HL-60 (cell line): ENCODE measurements around the gene EPHB2.

ENCODE experiments used
- CTCF ChIP-seq: IDR thresholded peaks from one replicate; pipeline ENCODE4 v1.5.1; 2011; ENCODE audit warnings: low read length, control low read depth, inconsistent platforms; ENCODE audit not compliant: insufficient read depth
- GABPA ChIP-seq: IDR thresholded peaks from 2 replicates; pipeline ENCODE4 v1.6.1; 2012; ENCODE audit warnings: low read depth
- POLR2AphosphoS5 ChIP-seq: IDR thresholded peaks from 2 replicates; pipeline ENCODE4 v1.6.1; 2012; ENCODE audit warnings: low read depth
- REST ChIP-seq: IDR thresholded peaks from 2 replicates; pipeline ENCODE4 v1.6.1; 2012; ENCODE audit warnings: low read depth; ENCODE audit not compliant: insufficient replicate concordance

- TF ChIP-seq CTCF (no peak), GABPA (no peak), REST (no peak), POLR2AphosphoS5 (no peak)
Observed at GRCh38 chr1:22687191-22687590, 23.4 kb upstream of the EPHB2 start.
